ENCODE results near the gene LRP1.
"Not testable (repeated sequence)": the region's sequence is repeated elsewhere in the genome, so short reads cannot be mapped to it uniquely, and the experiment has no call there.

LRP1 gene

GRCh38 chr12:57111031-57111734 lies 17.1 kb upstream of the LRP1 start, which contains the start of gene STAT6:
TSS of gene STAT6 (minus strand) at chr12:57111362. CDS start at chr12:57108278, 3,084 bp downstream.
- DNase-seq (ENCODE audit: low read depth in 2 of 2): peak; percentile 70 to 74

GRCh38 chr12:57112492-57113294 lies 15.6 kb upstream of the LRP1 start:
- peak in 1 of 2 donors; percentile 83 for DNase-seq (ENCODE audit: low read depth in 2 of 2)

GRCh38 chr12:57116580-57117281 lies 11.6 kb upstream of the LRP1 start:
- no peak for DNase-seq (ENCODE audit: low read depth in 2 of 2)

GRCh38 chr12:57118711-57119271 lies 9.5 kb upstream of the LRP1 start:
- DNase-seq (ENCODE audit: low read depth in 2 of 2): no peak

GRCh38 chr12:57119294-57120085 lies 8.8 kb upstream of the LRP1 start:
- DNase-seq (ENCODE audit: low read depth in 2 of 2): no peak

GRCh38 chr12:57120718-57121117 lies 7.6 kb upstream of the LRP1 start:
- not testable (repeated sequence) for DNase-seq (ENCODE audit: low read depth in 2 of 2)

GRCh38 chr12:57123813-57124212 lies 4.5 kb upstream of the LRP1 start:
- DNase-seq (ENCODE audit: low read depth in 2 of 2): no peak

GRCh38 chr12:57124261-57124877 lies 3.9 kb upstream of the LRP1 start:
- DNase-seq (ENCODE audit: low read depth in 2 of 2): peak; percentile 65 to 66

- DNase-seq (ENCODE audit: low read depth in 2 of 2): no peak
Observed at GRCh38 chr12:57126061-57126460, 2.2 kb upstream of the LRP1 start.

GRCh38 chr12:57126561-57126960 lies 1.7 kb upstream of the LRP1 start:
- no peak for DNase-seq (ENCODE audit: low read depth in 2 of 2)

GRCh38 chr12:57127101-57127725 lies 1.1 kb upstream of the LRP1 start:
- DNase-seq (ENCODE audit: low read depth in 2 of 2): peak in 1 of 2 donors; percentile 35

- no peak for DNase-seq (ENCODE audit: low read depth in 2 of 2)
Observed at GRCh38 chr12:57128519-57129247, 400 bp downstream of the LRP1 start.

GRCh38 chr12:57129321-57129842 lies 1.1 kb downstream of the LRP1 start:
- no peak for DNase-seq (ENCODE audit: low read depth in 2 of 2)

- DNase-seq (ENCODE audit: low read depth in 2 of 2): no peak
Observed at GRCh38 chr12:57129889-57130288, 1.6 kb downstream of the LRP1 start.

- DNase-seq (ENCODE audit: low read depth in 2 of 2): no peak
Observed at GRCh38 chr12:57130941-57131340, 2.7 kb downstream of the LRP1 start.

- no peak for DNase-seq (ENCODE audit: low read depth in 2 of 2)
Observed at GRCh38 chr12:57131896-57132744, 3.8 kb downstream of the LRP1 start.

- no peak for DNase-seq (ENCODE audit: low read depth in 2 of 2)
Observed at GRCh38 chr12:57133013-57133569, 4.8 kb downstream of the LRP1 start.

- no peak for DNase-seq (ENCODE audit: low read depth in 2 of 2)
Observed at GRCh38 chr12:57133916-57134315, 5.6 kb downstream of the LRP1 start.
